Psoas muscle (tissue), 8 donors: ENCODE results near the gene ZNF445. TPM values are rescaled to one million over a fixed set of nuclear protein-coding genes. Genes with fewer than 3 reads are reported as not detected.
"Not testable (repeated sequence)": the region's sequence is repeated elsewhere in the genome, so short reads cannot be mapped to it uniquely, and the experiment has no call there.

ENCODE experiments used
- ATAC-seq, 4 donors: fragments of 200-7000 bp; cut with Tn5 transposase; one replicate each; pipeline ENCODE4 v1.9.1; 2020; ENCODE audit warnings: moderate library complexity in 3 of 4, mild to moderate bottlenecking in 2 of 4
- DNase-seq, 2 donors: peaks; one replicate each; pipeline ENCODE4 v3.0.0-alpha.2; 2020
- H3K27ac ChIP-seq: fragments of 200-600 bp; one replicate; pipeline ENCODE4 v1.8.0; 2022
- H3K27me3 ChIP-seq, 3 donors: fragments of 200-600 bp in 1 of 3; one replicate each; pipeline versions ENCODE4 v1.6.1 to v1.8.0; 2013 to 2022; ENCODE audit warnings: low read length in 2 of 3, mild to moderate bottlenecking in 2 of 3, moderate library complexity in 1 of 3; ENCODE audit not compliant: insufficient read depth in 3 of 3
- H3K36me3 ChIP-seq, 2 donors: fragments of 200-600 bp in 1 of 2; one replicate each; pipeline versions ENCODE4 v1.6.1 to v1.8.0; 2013 to 2022; ENCODE audit warnings: low read depth in 1 of 2, mild to moderate bottlenecking in 1 of 2, moderate library complexity in 1 of 2; ENCODE audit not compliant: insufficient read depth in 1 of 2
- H3K4me1 ChIP-seq: fragments of 200-600 bp; one replicate; pipeline ENCODE4 v1.8.0; 2022
- H3K4me3 ChIP-seq: fragments of 200-600 bp; one replicate; pipeline ENCODE4 v1.8.0; 2022; ENCODE audit warnings: mild to moderate bottlenecking
- H3K9me3 ChIP-seq: fragments of 200-600 bp; one replicate; pipeline ENCODE4 v1.8.0; 2022
- WGBS, 3 donors: extraction: QIAGEN DNeasy Blood & Tissue Kit; methylation state at CpG; one replicate each; pipeline versions ENCODE4 v1.1.6 to v1.1.7; 2013; 5-methylcytosine and 5-hydroxymethylcytosine counted together
- intact Hi-C, 2 donors: fragments of 100-400 bp; cut with DNase I; formaldehyde crosslinking; loops; one replicate each; pipeline versions ENCODE4 v1.11.0 to v1.14.2; 2022
- polyA plus RNA-seq, 3 donors: library from polyadenylated mRNA; stranded (reverse); fragments of 200-250 nt; gene quantifications; one replicate each; pipeline ENCODE4 v1.2.3, GENCODE V29; 2013
- total RNA-seq, 4 donors: library from RNA; stranded (reverse); fragmentation: NEBNext Ultra II Directional in 2 of 4; extraction: Animal tissue kit (Norgen Biotek cat#: 25700) in 2 of 4; gene quantifications; one replicate each; pipeline versions ENCODE4 v1.2.1 to v1.2.4, GENCODE V29; 2021 to 2023
- TF ChIP-seq, protein P1 (sequence below): fragments of 200-600 bp; IDR thresholded peaks from one replicate; pipeline ENCODE4 v1.8.0; 2022; ENCODE audit warnings: antibody characterized with exemption
- donor health status: healthy with polysubstance abuse.
- donor health status: DM: no; HTN: no; CAD: no; lungs with moderate emphysema.
- donor health status: Bipolar disorder and iron deficiency.
- donor health status: healthy.
- donor health status: DM: yes; HTN: yes; CAD: no.
- donor health status: DM: no; HTN: no; CAD: no.
- donor health status: DM: no; HTN: no; CAD: no.
- donor health status: DM: yes; HTN: yes; CAD: no.

The ZNF445 gene
- total and polyA plus RNA-seq, 7 donors: 1.6 to 16.8 (median 8.0) TPM

DNA sequence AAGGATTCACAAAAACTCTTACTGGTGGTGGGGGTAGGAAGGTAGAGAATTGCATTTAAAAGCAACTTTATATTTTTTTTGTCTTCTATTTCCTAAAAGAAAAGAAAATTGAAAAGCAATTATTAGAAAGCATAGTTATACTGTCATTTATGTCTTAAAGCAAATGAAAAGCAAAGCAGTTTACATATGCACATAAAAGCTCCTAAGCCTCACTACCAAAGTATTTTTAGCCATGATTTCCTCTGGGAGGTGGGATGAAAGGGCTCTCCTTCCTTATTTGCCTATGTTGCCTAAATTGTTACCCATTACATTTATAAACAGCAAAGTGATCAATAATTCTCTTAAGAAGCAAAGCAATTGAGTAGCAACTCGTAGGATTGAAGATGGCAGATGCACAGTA is 7.0 kb downstream of the ZNF445 start:
- DNase-seq (no peak), ATAC-seq (no peak)
- no peaks in the 10 kb centered on the region for H3K9me3 ChIP-seq
- H3K27me3 ChIP-seq: no peaks in the 10 kb centered on the region
- intact Hi-C loops: loop anchor here (10.0 kb wide), 2 partner anchors 136 to 244 kb away; partner anchors contain the start of genes TCAIM (in 1 of the 2) and ZNF502 (in 1 of the 2)
- H3K4me1 ChIP-seq: peaks cover 32% of the 10 kb centered on the region
- H3K36me3 ChIP-seq: peaks cover 0 to 38% of the 10 kb centered on the region in 2 donors
- 59 to 88% (median 64%) methylated on average over 1 of the region's 1 CpG for WGBS, 3 donors
- H3K4me3 ChIP-seq: no peak overlapping the region
- no peak overlapping the region for H3K27ac ChIP-seq
- TF ChIP-seq, protein P1, sequence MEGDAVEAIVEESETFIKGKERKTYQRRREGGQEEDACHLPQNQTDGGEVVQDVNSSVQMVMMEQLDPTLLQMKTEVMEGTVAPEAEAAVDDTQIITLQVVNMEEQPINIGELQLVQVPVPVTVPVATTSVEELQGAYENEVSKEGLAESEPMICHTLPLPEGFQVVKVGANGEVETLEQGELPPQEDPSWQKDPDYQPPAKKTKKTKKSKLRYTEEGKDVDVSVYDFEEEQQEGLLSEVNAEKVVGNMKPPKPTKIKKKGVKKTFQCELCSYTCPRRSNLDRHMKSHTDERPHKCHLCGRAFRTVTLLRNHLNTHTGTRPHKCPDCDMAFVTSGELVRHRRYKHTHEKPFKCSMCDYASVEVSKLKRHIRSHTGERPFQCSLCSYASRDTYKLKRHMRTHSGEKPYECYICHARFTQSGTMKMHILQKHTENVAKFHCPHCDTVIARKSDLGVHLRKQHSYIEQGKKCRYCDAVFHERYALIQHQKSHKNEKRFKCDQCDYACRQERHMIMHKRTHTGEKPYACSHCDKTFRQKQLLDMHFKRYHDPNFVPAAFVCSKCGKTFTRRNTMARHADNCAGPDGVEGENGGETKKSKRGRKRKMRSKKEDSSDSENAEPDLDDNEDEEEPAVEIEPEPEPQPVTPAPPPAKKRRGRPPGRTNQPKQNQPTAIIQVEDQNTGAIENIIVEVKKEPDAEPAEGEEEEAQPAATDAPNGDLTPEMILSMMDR: no peak

DNA sequence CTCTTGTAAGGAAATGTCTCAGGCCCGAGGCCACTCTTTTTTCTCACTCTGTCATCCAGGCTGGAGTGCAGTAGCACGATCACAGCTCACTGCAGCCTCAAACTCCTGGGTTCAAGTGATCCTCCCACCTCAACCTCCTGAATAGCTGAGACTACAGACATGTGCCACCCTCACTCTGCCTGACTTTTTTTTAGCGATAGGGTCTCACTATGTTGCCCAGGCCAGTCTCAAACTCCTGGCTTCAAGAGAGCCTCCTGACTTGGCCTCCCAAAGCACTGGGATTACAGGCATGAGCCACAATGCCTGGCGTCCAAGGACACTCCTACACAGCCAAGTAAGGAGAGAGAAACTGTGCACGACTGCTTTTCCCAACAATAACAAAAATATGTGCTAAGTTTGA is 7.6 kb downstream of the ZNF445 start:
- peaks cover 32% of the 10 kb centered on the region for H3K4me1 ChIP-seq
- intact Hi-C loops: loop anchor here (10.0 kb wide), 2 partner anchors 135 to 245 kb away; partner anchors contain the start of genes TCAIM (in 1 of the 2) and ZNF502 (in 1 of the 2)

DNA sequence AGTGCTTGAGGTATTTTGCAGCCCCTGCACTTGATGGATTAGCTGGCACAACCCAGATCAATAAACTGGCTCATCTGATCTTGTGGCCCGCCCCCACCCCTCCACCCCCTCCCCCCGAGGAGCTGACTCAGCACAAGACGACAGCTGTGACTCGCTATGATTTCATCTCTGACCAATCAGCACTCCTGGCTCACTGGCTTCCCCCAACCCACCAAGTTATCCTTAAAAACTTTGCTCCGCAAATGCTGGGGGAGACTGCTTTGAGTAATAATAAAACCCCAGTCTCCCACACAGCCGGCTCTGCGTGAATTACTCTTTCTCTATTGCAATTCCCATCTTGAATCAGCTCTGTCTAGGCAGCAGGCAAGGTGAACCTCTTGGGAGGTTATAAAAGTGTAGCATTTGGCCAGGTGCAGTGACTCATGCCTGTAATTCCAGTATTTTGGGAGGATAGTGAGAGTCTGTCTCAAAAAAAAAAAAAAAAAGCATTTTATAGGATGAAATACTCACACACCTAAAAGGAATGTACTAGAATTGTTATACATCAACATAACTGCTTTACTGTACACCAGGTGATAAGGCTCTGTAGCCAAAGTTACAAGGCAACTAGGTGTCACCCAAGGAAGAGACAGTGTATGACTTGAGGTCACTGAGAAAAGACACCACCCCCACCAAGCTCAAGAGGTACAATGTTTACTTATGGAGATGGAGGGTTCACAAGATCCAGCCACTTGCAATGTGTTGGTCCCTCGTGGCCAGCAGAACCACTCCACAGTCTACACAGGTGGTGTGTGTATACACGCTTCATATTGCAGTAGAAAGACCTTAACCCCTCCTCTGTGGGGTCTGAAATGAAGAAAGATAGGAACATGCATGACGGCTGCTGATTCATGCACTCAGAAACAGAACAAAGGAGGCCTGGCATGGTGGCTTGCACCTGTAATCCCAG is 8.6 kb downstream of the ZNF445 start:
- intact Hi-C loops: no loop called here

More for the DNA sequence above, 7.6 kb downstream of the ZNF445 start:
- TF ChIP-seq, protein P1: no peak
- H3K4me3 ChIP-seq: no peak overlapping the region
- 67 to 73% (median 73%) methylated on average over 5 of the region's 5 CpGs for WGBS, 3 donors
- no peak overlapping the region for H3K27ac ChIP-seq
- no peak for ATAC-seq
- H3K9me3 ChIP-seq: no peaks in the 10 kb centered on the region
- H3K27me3 ChIP-seq: no peaks in the 10 kb centered on the region
- H3K36me3 ChIP-seq: peaks cover 0 to 38% of the 10 kb centered on the region in 2 donors
- DNase-seq: no peak

DNA sequence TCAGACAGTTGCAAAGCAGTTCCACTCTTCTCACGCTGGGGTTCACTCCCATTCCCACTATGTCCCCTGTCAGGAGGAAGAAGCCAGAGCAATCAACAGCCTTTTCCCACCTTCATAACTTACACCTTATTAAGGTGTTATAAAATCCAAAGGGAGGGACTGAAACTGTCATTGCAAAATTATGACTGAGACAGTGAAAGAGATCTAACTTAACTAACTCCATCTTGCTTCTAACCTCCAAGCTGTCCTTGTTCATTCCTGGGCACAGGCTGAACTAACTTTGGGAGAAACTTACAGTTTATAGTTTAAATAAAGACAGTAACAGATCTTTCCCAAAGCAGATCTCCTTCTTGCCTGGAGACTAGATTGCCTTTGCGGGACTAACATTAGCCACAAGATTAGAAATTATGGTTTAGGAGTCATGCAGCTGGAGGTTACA is 9.4 kb downstream of the ZNF445 start:
- not testable (repeated sequence) for H3K4me3 ChIP-seq, ATAC-seq

More for the DNA sequence above, 8.6 kb downstream of the ZNF445 start:
- H3K36me3 ChIP-seq: peaks cover 0 to 46% of the 10 kb centered on the region in 2 donors
- WGBS, 3 donors: 65 to 70% (median 67%) methylated on average over 10 of the region's 10 CpGs
- peaks cover 31% of the 10 kb centered on the region for H3K4me1 ChIP-seq
- ATAC-seq (no peak), DNase-seq (no peak)
- no peak overlapping the region for H3K27ac ChIP-seq
- no peaks in the 10 kb centered on the region for H3K9me3 ChIP-seq
- no peak overlapping the region for H3K4me3 ChIP-seq
- TF ChIP-seq, protein P1: no peak
- no peaks in the 10 kb centered on the region for H3K27me3 ChIP-seq

DNA sequence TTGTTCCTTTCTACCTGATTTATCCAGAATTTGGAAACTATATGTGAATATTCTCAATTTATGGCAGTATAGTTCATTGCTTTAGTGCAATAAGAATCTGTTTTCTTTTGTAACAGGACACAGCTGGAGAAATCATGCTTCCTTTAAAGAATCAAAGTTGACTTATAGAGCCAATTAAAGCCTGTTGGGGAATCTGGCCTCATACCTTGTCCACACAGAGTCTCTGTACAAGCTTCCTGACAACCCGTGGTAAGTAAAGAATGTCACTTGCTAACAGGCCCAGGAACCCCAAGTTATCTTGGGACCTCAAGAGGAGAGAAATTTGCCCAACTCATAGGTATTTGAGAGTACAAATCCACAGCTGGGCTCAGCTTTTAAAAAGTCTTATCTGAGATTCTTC is 10.2 kb downstream of the ZNF445 start:
- ATAC-seq (no peak), DNase-seq (no peak)
- H3K4me3 ChIP-seq: no peak overlapping the region
- H3K4me1 ChIP-seq: peaks cover 19% of the 10 kb centered on the region
- H3K27ac ChIP-seq: no peak overlapping the region
- TF ChIP-seq, protein P1: no peak
- no peaks in the 10 kb centered on the region for H3K27me3 ChIP-seq
- intact Hi-C loops: no loop called here
- peaks cover 0 to 50% of the 10 kb centered on the region in 2 donors for H3K36me3 ChIP-seq
- H3K9me3 ChIP-seq: no peaks in the 10 kb centered on the region
- WGBS, 3 donors: 42 to 50% (median 50%) methylated on average over 1 of the region's 1 CpG

More for the DNA sequence above, 9.4 kb downstream of the ZNF445 start:
- H3K4me1 ChIP-seq: peaks cover 26% of the 10 kb centered on the region
- DNase-seq, intact Hi-C loops, H3K27me3 ChIP-seq, H3K27ac ChIP-seq, H3K9me3 ChIP-seq: not testable (repeated sequence)
- WGBS, 3 donors: 90 to 94% (median 91%) methylated on average over 2 of the region's 2 CpGs
- peaks cover 0 to 50% of the 10 kb centered on the region in 2 donors for H3K36me3 ChIP-seq

DNA sequence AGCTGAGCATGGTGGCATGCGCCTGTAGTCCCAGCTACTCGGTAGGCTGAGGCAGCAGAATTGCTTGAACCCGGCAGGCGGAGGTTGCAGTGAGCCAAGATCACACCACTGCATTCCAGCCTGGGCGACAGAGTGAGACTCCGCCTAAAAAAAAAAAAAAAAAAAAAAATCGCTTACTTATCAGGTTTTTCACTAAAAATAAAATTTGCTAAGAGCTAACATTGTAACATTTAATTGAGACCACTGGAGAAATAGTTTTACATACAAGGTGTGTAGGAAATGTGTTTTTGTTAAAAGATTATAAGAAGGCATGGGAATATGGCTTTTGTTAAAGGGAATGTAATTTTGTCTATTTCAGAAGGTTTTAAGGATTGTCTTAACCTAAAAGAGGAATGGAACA is 12.6 kb downstream of the ZNF445 start:
- intact Hi-C loops, ATAC-seq, H3K4me3 ChIP-seq, H3K27ac ChIP-seq, DNase-seq, H3K9me3 ChIP-seq, H3K4me1 ChIP-seq, H3K27me3 ChIP-seq: not testable (repeated sequence)
- 95 to 97% (median 95%) methylated on average over 7 of the region's 7 CpGs for WGBS, 3 donors
- peaks cover 3 to 38% of the 10 kb centered on the region in 2 donors for H3K36me3 ChIP-seq
